HL-60 (cell line): ENCODE measurements around the gene TAF1C.
"Not testable (repeated sequence)": the region's sequence is repeated elsewhere in the genome, so short reads cannot be mapped to it uniquely, and the experiment has no call there.

ENCODE experiments used
- GABPA ChIP-seq: IDR thresholded peaks from 2 replicates; pipeline ENCODE4 v1.6.1; 2012; ENCODE audit warnings: low read depth
- POLR2AphosphoS5 ChIP-seq: IDR thresholded peaks from 2 replicates; pipeline ENCODE4 v1.6.1; 2012; ENCODE audit warnings: low read depth
- TF ChIP-seq, protein P1 (sequence below): IDR thresholded peaks from one replicate; pipeline ENCODE4 v1.5.1; 2011; ENCODE audit warnings: low read length, control low read depth, inconsistent platforms; ENCODE audit not compliant: insufficient read depth
- TF ChIP-seq, protein P2 (sequence below): IDR thresholded peaks from 2 replicates; pipeline ENCODE4 v1.6.1; 2012; ENCODE audit warnings: low read depth; ENCODE audit not compliant: insufficient replicate concordance

DNA sequence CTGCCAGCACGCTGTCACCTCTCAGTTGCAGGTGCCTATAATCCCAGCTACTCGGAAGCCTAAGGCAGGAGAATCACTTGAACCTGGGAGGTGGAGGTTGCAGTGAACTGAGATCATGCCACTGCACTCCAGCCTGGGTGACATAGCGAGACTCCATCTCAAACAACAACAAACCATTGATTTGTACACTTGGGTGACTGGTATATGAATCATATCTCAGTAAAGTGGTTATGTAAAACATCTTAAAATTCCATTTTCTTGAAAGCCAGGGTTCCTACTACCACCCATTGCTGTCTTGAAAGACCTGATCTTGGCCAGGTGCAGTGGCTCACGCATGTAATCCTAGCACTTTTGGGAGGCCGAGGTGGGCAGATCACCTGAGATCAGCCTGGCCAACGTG, 18.3 kb upstream of the TAF1C start:
- TF ChIP-seq, protein P1, sequence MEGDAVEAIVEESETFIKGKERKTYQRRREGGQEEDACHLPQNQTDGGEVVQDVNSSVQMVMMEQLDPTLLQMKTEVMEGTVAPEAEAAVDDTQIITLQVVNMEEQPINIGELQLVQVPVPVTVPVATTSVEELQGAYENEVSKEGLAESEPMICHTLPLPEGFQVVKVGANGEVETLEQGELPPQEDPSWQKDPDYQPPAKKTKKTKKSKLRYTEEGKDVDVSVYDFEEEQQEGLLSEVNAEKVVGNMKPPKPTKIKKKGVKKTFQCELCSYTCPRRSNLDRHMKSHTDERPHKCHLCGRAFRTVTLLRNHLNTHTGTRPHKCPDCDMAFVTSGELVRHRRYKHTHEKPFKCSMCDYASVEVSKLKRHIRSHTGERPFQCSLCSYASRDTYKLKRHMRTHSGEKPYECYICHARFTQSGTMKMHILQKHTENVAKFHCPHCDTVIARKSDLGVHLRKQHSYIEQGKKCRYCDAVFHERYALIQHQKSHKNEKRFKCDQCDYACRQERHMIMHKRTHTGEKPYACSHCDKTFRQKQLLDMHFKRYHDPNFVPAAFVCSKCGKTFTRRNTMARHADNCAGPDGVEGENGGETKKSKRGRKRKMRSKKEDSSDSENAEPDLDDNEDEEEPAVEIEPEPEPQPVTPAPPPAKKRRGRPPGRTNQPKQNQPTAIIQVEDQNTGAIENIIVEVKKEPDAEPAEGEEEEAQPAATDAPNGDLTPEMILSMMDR, result not testable (repeated sequence)
- not testable (repeated sequence) for TF ChIP-seq POLR2AphosphoS5, GABPA
- TF ChIP-seq, protein P2, sequence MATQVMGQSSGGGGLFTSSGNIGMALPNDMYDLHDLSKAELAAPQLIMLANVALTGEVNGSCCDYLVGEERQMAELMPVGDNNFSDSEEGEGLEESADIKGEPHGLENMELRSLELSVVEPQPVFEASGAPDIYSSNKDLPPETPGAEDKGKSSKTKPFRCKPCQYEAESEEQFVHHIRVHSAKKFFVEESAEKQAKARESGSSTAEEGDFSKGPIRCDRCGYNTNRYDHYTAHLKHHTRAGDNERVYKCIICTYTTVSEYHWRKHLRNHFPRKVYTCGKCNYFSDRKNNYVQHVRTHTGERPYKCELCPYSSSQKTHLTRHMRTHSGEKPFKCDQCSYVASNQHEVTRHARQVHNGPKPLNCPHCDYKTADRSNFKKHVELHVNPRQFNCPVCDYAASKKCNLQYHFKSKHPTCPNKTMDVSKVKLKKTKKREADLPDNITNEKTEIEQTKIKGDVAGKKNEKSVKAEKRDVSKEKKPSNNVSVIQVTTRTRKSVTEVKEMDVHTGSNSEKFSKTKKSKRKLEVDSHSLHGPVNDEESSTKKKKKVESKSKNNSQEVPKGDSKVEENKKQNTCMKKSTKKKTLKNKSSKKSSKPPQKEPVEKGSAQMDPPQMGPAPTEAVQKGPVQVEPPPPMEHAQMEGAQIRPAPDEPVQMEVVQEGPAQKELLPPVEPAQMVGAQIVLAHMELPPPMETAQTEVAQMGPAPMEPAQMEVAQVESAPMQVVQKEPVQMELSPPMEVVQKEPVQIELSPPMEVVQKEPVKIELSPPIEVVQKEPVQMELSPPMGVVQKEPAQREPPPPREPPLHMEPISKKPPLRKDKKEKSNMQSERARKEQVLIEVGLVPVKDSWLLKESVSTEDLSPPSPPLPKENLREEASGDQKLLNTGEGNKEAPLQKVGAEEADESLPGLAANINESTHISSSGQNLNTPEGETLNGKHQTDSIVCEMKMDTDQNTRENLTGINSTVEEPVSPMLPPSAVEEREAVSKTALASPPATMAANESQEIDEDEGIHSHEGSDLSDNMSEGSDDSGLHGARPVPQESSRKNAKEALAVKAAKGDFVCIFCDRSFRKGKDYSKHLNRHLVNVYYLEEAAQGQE, result not testable (repeated sequence)
